ENCODE measurements around the gene CMIP. TPM values are rescaled to one million over a fixed set of nuclear protein-coding genes. Genes with fewer than 3 reads are reported as not detected.

CMIP gene
- total RNA-seq, 1 experiment from 2014 or later, result 63.7 TPM

- no peak overlapping the region; the same call in 1 of the 2 replicates for H3K27ac Mint-ChIP-seq
- H3K4me1 Mint-ChIP-seq, result peaks cover 50% of the 10 kb centered on the region
- H3K9me3 Mint-ChIP-seq, result peaks cover 9% of the 10 kb centered on the region; the same call in 1 of the 2 replicates
- ChIA-PET POLR2A (interaction anchor here (0.7 kb wide), 1 partner anchor 192 kb away, joined by 11 read pairs; no protein-coding TSS in a partner anchor), CTCF (interaction anchor here (1.1 kb wide), 1 partner anchor 23 kb away, joined by 4 read pairs; no protein-coding TSS in a partner anchor)
- peaks cover 29% of the 10 kb centered on the region for H3K36me3 Mint-ChIP-seq
- H3K4me3 Mint-ChIP-seq, result no peak overlapping the region
- DNase-seq (ENCODE audit: low spot score), result no peak
- ATAC-seq, result no peak
- TF ChIP-seq MAX (CRISPR knock-in tag; IDR thresholded peaks at IDR 0.05) (no peak), GABPB1 (CRISPR knock-in tag; IDR thresholded peaks at IDR 0.05) (no peak), ZNF671 (CRISPR knock-in tag; IDR thresholded peaks at IDR 0.05) (no peak), AFF4 (CRISPR knock-in tag; IDR thresholded peaks at IDR 0.05; ENCODE audit: borderline replicate concordance) (no peak), NR2C2 (CRISPR knock-in tag; IDR thresholded peaks at IDR 0.05) (no peak), MYBL2 (CRISPR knock-in tag; IDR thresholded peaks at IDR 0.05) (no peak), ETV6 (CRISPR knock-in tag; IDR thresholded peaks at IDR 0.05) (no peak), MXD4 (CRISPR knock-in tag; IDR thresholded peaks at IDR 0.05; ENCODE audit: borderline replicate concordance) (no peak), CTCF (IDR thresholded peaks at IDR 0.05) (no peak), ZNF512 (CRISPR knock-in tag; IDR thresholded peaks at IDR 0.05; ENCODE audit: borderline replicate concordance) (no peak), ZNF219 (CRISPR knock-in tag; IDR thresholded peaks at IDR 0.05; ENCODE audit: borderline replicate concordance) (no peak), ZNF416 (CRISPR knock-in tag; IDR thresholded peaks at IDR 0.05) (no peak), TCF7 (CRISPR knock-in tag; IDR thresholded peaks at IDR 0.05; ENCODE audit: low read depth) (no peak), PREB (CRISPR knock-in tag; IDR thresholded peaks at IDR 0.05; ENCODE audit: borderline replicate concordance) (no peak)
- TF ChIP-seq, protein P1, sequence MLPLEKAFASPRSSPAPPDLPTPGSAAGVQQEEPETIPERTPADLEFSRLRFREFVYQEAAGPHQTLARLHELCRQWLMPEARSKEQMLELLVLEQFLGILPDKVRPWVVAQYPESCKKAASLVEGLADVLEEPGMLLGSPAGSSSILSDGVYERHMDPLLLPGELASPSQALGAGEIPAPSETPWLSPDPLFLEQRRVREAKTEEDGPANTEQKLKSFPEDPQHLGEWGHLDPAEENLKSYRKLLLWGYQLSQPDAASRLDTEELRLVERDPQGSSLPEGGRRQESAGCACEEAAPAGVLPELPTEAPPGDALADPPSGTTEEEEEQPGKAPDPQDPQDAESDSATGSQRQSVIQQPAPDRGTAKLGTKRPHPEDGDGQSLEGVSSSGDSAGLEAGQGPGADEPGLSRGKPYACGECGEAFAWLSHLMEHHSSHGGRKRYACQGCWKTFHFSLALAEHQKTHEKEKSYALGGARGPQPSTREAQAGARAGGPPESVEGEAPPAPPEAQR (CRISPR knock-in tag; IDR thresholded peaks at IDR 0.05), result no peak
- TF ChIP-seq, protein P2, sequence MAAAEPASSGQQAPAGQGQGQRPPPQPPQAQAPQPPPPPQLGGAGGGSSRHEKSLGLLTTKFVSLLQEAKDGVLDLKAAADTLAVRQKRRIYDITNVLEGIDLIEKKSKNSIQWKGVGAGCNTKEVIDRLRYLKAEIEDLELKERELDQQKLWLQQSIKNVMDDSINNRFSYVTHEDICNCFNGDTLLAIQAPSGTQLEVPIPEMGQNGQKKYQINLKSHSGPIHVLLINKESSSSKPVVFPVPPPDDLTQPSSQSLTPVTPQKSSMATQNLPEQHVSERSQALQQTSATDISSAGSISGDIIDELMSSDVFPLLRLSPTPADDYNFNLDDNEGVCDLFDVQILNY (CRISPR knock-in tag; IDR thresholded peaks at IDR 0.05), result no peak
- H3K27me3 Mint-ChIP-seq (ENCODE audit: low read depth), result no peaks in the 10 kb centered on the region
These were observed 29.7 kb downstream of the CMIP start for GRCh38 chr16:81473969-81474959.

Measured in WTC11 (cell line).